IPS DF 19.7 (cell line): ENCODE measurements around the gene RACGAP1.

Source experiments
- DNase-seq: peaks from one replicate; pipeline ENCODE4 v3.0.0-alpha.2; 2013; ENCODE audit warnings: low read depth, low spot score

Gene RACGAP1, protein sequence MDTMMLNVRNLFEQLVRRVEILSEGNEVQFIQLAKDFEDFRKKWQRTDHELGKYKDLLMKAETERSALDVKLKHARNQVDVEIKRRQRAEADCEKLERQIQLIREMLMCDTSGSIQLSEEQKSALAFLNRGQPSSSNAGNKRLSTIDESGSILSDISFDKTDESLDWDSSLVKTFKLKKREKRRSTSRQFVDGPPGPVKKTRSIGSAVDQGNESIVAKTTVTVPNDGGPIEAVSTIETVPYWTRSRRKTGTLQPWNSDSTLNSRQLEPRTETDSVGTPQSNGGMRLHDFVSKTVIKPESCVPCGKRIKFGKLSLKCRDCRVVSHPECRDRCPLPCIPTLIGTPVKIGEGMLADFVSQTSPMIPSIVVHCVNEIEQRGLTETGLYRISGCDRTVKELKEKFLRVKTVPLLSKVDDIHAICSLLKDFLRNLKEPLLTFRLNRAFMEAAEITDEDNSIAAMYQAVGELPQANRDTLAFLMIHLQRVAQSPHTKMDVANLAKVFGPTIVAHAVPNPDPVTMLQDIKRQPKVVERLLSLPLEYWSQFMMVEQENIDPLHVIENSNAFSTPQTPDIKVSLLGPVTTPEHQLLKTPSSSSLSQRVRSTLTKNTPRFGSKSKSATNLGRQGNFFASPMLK

DNA sequence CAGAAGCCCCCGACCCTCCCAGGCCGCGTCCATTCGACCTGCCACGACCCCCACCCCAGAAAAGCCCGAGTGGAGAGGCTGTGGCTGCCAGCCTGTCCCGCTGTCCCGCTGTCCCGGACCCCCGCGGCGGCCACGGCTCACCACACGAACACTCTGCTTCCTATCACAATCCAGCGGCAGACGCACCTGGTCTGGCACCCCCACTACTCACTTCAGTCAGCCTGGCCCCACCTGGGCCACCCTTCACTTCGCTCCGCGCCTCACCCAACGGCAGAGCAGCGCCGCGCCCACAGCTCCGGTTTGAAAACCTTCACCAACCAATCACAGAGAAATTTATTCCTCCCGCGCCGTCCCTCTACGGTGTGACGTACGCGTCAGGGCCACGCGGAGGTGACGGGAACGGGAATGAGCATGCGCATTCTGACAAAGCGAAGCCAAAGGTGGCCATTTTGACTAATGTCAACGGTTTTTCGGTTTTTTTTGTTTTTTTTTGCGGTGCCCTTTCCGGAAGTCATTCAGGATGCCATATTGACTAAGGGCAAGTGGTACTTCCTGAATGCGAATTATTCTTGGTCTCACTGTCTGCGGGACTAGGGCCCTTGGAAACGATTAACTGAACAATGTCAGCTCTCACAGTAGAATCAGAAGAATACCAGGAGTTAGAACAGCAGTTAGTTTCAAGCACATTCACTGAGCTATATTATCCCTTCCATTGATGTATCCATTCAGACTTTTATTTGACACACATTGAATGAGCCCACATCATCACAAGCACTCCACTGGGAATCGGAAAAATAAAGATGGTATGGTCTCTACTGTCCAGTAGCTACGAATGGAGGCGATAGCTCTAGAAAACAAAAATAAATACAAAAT, at the start of gene RACGAP1:
Gene RACGAP1, minus strand, starts transcription at position 308 of the 873 bp plus-strand sequence. CDS start 8,779 bp downstream, outside the sequence.
- DNase-seq: peak; percentile 93

DNA sequence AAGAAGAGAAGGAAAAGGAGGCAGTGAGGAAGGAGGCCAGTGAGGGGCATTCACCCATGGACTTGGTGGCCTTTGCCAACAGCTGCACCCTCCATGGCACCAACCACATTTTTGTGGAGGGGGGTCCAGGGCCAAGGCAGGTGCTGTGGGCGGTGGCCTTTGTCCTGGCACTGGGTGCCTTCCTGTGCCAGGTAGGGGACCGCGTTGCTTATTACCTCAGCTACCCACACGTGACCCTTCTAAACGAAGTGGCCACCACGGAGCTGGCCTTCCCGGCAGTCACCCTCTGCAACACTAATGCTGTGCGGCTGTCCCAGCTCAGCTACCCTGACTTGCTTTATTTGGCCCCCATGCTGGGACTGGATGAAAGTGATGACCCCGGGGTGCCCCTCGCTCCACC, 48.4 kb upstream of the RACGAP1 start:
- DNase-seq: no peak

DNA sequence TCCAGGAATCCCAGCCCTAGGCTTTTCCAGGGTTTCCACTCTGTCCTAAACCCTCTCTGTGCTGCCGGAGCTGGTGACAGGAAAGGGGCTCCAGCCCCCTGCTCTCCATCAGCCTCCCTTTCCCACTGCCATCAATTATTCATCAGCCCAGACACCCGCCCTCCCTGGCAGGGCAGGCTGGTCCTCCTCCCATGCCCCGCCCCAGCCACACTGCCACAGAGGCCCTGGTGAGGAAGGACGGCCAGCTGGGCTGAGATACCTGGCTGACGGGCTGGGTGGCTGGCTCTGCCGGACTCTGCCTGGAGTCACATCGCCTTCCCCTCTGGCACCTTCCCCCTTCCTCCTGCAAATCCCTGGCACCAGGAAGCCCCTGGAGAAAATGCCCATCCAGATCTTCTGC, 47.9 kb upstream of the RACGAP1 start:
- no peak for DNase-seq

DNA sequence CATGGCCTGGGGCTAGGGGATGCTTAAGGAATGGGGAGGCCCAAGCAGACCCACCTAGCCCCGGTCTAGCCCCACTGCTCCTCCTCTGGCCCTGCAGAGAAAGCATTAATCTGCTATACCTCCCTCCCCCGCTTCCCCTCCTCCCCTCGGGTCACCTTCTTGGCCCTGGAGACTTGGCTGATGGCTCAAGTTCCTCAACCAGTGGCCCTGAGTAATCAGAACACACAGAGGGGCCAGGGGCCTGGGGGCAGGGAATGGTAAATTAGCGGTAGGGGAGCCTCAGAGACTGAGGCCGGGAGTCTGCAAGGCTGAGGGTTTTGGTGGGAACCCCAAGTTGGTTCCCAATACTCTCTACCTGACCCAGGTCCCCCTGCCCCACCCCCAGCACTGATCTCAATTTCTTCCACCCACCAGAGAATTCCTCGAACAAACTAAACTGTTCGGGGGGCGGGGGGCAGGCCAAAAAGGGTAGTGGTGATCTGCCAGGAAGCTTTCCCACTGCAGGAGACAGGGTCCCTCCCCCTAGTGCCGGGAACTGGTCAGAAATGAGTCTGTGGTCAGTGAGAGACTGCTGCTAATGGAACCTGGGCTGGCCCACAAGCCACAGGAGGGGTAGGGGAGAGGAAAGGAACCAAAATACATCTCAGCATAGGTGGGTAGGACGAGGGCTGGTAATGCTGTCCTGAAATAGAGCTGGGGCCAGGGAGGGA, 47.1 kb upstream of the RACGAP1 start:
- no peak for DNase-seq

DNA sequence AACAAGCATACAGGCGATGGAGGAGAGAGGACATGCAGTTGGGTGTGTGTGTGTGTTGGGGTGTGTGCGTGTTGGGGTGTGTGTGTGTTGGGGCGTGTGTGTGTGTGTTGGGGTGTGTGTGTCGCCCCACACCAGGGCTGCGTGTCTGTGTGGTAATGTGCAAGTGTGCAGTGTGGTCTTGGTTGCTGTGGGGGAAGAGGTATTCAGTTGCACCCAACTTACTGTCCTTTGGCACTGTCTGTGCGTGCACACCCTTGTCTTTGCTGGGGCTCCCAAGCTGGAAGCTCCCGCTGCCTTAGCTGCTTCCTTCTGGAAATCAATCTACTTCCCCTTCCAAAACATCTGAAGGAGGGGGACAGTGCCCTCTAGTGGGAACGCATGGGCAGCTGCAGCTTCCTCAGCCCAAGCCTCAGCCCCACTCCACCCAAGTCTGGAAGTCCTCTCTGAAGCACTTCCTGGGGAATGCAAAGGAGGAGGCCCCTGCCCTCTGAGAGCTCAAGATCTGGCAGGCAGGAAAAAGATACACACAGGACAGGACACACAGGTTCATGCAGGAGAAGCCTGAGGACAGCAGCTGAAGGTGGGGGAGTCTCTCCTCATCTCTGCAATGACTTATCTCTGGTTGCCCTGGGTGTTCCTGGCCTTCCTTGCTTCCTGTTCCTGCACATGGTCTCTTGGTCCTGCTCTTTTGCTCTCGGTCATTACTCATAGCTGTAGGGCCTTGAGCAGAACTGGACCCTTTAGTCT, 45.2 kb upstream of the RACGAP1 start:
- no peak for DNase-seq

DNA sequence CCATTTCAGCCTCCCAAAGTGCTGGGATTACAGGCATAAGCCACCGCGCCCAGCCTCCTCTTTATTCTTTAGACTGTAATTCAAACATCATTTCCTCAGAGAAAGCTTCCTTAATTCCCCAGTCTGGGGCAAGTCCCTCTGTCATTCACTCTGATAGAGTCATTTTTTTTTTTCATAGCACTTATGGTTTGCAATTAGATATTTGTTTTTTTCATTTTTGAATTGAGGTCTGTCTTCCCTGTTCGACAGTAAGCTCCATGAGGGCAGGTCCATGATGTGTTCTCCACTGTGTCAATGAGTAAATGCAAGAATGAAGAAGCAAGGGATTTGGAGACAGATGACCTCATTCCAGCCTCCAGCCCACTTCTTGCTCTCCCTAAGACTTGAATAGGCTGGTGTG, 44.2 kb upstream of the RACGAP1 start:
- DNase-seq: no peak

DNA sequence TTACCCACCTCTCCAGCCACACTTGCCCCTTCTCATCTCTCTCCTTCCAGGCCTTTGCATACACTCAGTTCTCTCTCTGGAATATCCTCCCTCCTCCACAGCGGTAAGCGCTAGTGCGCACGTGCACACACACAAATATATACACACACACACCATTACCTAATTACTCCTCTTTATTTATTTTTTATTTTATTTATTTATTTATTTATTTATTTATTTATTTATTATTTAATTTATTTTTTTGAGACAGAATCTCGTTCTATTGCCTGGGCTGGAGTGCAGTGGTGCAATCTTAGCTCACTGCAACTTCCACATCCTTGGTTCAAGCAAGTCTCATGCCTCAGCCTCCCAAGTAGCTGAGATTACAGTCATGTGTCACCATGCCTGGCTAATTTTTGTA, 43.8 kb upstream of the RACGAP1 start:
- no peak for DNase-seq

DNA sequence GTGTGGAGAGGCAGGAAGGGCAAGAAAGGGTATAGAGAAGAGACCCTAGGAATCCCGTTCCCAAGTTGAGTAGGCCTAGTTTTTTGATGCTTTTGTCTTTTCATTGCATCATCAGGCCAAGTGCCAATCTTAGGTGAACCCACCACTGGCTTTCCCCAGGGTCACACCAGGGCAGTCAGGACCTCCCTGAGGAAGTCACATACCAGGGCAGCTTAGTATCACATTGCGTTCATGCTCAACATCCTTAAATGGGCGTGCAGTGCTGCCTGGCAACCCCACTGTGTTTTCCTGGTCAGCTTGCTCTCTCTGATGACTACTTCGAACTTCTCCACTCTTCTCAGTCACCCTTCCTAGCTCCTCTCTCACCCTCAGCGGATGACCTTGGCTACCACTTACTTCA, 41.1 kb upstream of the RACGAP1 start:
- DNase-seq: no peak

DNA sequence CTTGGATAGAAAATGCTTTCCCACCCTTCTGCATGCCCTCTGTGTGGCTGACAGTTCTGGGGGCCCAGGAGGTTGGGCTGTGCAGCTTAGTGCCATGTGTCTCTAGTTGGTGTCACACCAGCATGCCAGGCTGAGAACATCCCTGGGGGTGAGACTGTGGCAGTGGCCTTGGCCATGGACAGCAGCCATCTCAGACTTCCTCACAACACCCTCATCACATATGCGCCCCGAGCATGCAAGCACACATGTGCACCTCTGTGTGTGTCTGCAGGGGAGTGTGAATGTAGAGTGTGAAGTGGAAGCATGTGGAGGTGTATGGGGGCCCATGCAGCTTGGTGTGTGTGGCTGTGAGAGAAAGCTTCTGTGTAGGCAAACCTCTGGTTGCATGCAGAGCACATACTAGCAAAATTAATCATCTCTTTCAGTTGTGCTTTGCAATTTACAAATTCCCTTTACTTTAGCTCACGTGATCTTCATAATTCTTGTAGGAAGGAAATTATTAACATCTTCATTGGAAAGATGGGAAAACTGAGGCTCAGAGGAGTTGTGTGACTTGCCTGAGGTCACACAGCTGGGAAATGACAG, 40.5 kb upstream of the RACGAP1 start:
- DNase-seq: no peak

DNA sequence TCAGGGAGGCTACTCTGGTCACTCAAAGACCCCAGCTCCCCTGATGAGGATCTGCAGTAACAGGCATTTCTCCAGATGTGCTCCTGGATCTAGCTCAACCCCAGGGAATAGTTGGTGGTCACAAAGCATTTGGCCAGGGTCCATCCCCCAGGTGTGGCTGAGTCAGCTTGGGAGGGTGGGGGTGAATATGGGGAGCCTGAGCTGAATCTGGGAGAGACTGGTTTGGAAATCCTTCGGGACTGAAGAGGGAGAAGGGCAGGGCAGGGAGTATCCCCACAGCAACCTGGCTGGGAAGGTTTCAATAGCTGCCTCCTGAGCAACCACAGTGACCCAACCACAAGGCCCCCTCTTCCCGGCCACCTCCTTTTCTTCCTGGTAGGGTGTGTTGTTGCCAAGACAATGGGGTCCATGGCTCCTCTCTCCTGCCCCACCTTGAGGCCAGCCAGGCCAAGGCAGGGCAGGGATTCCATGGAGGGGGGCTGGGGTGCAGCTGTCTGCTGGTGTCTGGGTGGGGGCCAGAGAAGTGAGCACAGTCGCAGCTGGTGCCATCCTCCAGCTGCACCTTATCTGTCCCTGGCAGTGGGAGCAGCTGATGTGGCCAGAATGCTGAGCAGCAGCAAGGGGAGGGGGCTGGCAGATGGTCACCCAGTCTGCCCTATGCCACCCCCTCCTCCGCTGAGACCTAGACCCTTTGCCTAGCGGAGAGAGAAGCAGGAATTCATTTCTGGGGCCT, 37.6 kb upstream of the RACGAP1 start:
- no peak for DNase-seq

DNA sequence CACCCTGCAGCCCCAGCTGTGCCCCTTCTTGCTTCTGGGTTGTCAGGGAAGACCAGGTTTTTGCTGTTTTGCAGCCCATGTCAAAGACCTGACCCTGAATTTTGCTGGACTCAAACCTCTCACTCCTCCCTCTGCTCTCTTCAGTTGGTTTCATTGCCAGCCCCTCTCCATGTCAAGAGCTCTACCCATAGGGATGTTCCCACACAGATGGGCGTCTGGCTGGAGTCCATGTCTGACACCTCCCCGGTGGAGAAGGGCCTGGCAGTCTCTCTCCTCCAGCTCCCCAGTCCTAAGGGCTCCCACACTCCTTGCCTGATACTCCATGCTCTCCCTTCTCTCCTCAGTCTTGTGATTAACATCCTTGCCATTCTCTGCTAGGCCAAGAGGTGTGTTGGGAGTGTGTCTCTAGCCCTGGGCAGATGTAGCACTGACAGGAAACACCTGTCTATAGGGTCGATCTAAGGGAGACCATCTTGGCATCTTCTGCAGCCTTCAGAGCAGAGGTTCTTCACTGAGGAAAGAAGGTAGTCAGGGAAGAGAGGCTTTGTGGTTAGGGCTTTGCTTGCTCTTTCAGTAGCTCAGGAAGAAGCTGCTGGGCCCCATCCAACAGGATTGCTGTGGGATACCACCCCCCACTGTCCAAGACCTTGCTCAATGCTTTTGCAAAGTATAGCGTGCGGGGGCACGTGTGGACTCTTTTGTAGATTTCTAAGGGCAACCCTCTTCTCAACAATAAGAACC, 36.8 kb upstream of the RACGAP1 start:
- DNase-seq: no peak

DNA sequence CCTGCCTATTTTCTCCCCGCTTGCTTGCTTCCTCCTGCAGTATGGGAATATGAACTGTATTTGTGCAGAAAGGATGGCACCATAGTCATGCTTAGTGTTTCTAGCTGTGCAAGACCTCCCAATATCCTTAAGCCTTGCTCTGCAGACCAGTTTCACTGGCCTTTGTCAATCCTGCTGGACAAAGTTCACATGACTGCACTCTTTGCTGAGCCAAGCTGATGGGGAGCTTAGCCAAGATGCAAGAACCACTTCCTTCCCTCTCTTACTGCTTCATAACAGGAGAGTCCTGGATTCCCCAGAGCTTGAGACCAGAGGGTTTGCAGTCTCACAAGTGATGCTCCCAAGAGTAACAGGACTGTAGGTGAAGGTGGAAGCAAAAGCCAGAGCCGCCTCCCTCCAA, 35.9 kb upstream of the RACGAP1 start:
- DNase-seq: no peak

DNA sequence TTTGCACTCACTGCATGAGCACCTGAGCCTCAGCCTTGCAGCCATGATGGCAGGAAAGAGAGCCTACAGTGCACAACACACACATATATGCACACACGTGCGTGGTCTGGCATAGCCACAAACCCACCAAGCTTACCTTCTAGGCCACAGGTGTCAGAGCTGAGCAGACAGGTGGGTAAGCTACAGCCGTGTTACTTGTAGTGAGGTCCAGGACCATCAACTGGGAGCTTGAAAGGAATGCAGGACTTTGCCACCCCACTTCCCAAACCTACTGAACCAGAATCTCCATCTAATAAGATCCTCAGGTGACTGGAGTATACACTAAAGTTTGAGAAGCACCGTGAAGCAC, 34.8 kb upstream of the RACGAP1 start:
- no peak for DNase-seq

DNA sequence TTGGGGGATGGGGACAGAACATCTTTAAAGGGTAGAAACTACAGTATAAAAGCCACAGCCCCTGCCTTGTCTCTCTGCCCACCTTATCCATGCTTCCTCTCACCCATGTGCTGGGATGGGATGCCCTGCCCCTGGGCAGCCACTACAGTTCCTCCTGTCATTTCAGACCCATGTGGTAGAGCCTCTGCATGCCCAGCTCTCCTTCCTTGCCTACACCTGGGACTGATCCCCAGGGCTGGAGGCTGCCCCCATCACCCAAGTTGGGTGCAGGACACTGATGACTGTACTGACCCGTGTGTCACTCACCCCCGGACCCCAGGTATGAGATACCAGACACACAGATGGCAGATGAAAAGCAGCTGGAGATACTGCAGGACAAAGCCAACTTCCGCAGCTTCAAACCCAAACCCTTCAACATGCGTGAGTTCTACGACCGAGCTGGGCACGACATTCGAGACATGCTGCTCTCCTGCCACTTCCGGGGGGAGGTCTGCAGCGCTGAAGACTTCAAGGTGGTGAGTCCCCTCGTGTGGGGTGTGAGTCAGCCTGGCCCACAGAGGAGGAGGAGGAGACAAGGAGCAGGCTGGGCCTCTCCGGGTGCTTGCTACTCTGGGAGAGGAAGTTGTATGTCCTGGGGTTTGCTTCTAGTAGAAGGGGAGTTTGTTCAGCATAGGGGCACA, 34.3 kb upstream of the RACGAP1 start:
- DNase-seq: no peak

DNA sequence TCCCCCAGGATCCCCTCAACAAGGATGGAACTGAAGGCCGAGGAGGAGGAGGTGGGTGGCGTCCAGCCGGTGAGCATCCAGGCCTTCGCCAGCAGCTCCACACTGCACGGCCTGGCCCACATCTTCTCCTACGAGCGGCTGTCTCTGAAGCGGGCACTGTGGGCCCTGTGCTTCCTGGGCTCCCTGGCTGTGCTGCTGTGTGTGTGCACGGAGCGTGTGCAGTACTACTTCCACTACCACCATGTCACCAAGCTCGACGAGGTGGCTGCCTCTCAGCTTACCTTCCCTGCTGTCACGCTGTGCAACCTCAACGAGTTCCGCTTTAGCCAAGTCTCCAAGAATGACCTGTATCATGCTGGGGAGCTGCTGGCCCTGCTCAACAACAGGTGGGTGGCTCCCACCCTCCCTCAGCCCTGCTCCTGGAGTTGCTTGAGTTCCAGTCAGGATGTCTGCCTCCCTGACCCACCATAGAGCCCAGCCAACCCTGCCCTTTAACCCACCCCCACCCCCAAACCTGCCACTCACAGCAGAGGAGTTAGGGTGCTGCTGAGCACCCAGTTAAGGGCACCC, 33.5 kb upstream of the RACGAP1 start:
- no peak for DNase-seq

DNA sequence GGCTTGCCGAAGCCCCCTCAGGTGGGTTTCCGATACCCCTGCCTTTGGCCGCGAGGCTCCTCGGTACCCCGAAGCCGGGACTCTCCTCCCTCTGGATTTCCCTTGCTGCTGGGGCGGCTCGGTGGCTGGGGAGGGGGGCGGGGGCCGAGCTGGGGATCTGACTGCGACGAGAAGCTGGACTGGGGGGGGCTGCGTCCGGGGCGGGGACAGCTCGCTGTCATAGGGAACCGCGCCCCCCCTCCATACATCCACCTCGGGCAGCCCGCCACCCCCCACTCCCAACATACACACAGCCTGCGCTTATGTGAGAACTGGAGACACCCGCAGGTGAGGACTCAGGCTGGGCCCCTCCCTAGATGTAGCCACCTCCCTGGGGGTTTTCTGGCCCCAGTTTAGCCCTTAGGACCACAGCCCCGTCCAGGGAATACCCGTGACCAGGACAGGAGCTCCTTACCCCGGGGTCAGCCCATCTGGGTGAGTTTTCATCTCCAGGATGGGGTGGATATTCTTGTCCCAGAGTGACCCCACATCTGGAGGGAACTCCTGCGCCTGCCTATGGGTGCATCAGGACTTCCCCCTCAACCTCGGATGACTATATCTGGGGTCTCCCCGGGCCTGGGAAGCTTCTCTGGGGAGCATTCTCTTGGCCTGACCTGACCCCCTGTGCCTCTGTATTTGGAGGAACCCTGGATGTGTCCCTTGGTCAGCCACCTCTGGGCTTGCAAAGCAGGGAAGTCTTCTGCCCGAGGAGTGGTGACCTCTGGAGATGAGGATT, 32.8 kb upstream of the RACGAP1 start:
- no peak for DNase-seq

DNA sequence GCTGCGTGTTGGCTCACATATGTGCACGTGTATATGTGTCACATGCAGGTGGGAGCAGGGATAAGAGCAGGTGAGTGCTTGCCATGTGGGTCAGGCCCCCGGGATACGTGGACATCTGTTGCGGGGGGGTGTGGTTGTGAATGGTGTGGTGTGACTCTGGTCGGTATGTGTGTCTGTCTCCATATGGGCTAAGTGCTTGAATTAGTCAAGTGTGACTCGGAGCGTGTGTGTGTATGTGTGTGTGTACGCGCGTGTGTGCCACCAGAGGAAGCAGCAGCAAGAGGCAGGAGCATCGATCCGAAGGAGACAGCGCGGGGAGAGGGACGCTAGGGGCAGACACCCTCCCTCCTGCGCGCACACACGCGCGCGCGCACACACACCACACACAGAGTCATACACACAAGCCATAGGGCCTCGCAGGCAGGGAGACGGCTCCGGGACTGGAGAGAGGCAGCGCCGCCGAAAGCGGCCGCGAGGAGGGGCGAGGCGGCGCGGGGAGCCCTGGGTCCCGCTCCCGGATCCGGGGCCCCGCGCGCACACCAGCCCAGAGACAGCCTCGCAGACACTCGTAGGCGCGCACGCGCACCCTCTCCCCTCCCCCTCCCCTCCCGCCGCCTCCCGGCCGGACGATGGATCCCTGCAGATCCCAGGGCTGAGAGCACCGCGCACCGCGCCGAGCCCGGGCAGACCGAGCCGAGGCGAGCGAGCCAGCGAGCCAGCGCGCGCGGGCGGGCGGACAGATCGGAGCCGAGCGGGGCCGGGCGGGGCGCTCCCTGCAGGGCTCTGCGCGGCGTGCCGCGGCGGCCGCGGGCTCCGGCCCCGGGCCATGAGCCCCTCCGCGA, 31.9 kb upstream of the RACGAP1 start, which contains the start of gene ASIC1:
Gene ASIC1, plus strand, starts transcription at position 597 of the 842 bp plus-strand sequence. CDS start 1,171 bp downstream, outside the sequence.
- DNase-seq: no peak
